ENCODE results near the gene EFCAB12.

GRCh38 chr3:129425619-129426018 lies 2.8 kb downstream of the EFCAB12 start:
- TF ChIP-seq MAZ (IDR thresholded peaks at IDR 0.05; ENCODE audit: borderline replicate concordance, low read depth, low read length), result no peak
- no peak for TF ChIP-seq CTCF (IDR thresholded peaks at IDR 0.05)
- no peak for TF ChIP-seq RAD21 (conservative IDR thresholded peaks at IDR 0.05 in 1 of 2, IDR thresholded peaks at IDR 0.05 in 1 of 2)
- TF ChIP-seq MAX (IDR thresholded peaks at IDR 0.05), result no peak
- TF ChIP-seq MAFK (IDR thresholded peaks at IDR 0.05; ENCODE audit: partially characterized antibody), result no peak

Data from A549 (cell line).